Stimulated activated CD8-positive, alpha-beta memory T cell treated with anti-CD3 and anti-CD28 coated beads, Interleukin-12 subunit alpha, Interleukin-12 subunit beta, amount 100 ng/mL, for 4 hours (primary cell): ENCODE measurements around the gene VWA8.
"Not testable (repeated sequence)": the region's sequence is repeated elsewhere in the genome, so short reads cannot be mapped to it uniquely, and the experiment has no call there.

Source experiments
- DNase-seq: peaks from one replicate; pipeline ENCODE4 v3.0.0-alpha.2; 2020; ENCODE audit warnings: low read depth

VWA8 gene

DNA sequence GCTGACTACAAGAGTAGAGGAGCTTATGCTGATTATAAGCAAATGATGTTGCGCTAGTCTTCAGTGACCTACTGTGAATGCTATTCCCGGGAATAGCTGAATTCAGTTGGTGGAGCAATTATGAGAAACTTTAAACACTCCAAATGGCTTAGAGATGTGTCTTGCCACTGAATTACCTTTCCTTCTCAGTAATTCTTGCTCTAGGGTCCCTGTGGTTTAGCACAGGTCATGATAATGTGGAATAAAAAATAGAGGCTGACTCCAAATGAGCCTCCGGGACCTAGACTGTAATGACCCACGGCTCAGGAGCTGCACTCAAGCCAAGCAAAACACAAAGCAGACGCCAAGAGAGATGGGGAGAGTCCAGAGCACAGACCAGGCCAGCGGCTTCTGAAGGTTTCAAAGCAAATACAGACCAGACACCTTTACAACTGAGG lies 378.9 kb downstream of the VWA8 start:
- DNase-seq = no peak

DNA sequence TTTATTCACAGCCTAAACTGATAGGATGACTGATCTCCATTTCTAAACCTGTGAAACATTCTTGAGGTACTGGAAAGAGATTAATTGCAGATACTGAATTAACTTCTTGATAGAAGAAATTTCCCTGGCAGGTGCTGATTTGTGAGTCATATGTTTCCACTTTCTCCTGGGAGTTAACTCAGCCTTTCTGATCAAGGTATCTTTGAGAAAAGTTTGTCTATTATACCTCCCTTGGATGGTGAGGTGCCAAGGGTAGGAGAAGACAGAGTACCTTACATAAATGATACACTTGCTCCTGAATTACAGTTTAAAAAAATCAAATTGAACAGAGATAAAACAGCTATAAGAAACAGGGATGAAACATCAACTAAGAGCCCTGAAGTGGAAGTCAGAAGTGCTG lies 380.6 kb downstream of the VWA8 start:
- no peak for DNase-seq

- DNase-seq = no peak
Observed at GRCh38 chr13:41579881-41580280, 381.0 kb downstream of the VWA8 start.

DNA sequence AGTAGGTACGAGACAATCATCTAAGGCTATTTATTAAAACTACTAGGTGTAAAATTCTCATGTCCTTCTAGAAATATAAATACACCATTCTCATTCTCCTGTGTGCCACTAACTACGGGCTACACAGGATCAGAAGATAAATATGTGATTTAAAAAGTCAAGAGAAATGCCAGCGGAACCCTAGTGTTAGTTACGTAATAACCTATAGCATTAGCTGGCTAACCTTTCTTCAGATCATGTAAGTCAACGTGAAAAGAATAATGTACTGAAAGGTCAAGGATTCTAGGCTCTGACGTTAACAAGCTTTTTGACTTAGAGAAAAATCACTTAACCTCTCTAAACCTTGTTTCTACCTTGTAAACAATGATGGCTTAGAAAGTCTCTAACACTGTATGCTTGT lies 381.7 kb downstream of the VWA8 start:
- DNase-seq = no peak

- no peak for DNase-seq
Observed at GRCh38 chr13:41578371-41578770, 382.5 kb downstream of the VWA8 start.

GRCh38 chr13:41577436-41577835 lies 383.5 kb downstream of the VWA8 start:
- no peak for DNase-seq

GRCh38 chr13:41573640-41574039 lies 387.3 kb downstream of the VWA8 start:
- DNase-seq = not testable (repeated sequence)

- not testable (repeated sequence) for DNase-seq
Observed at GRCh38 chr13:41571817-41572340, 389.0 kb downstream of the VWA8 start.

DNA sequence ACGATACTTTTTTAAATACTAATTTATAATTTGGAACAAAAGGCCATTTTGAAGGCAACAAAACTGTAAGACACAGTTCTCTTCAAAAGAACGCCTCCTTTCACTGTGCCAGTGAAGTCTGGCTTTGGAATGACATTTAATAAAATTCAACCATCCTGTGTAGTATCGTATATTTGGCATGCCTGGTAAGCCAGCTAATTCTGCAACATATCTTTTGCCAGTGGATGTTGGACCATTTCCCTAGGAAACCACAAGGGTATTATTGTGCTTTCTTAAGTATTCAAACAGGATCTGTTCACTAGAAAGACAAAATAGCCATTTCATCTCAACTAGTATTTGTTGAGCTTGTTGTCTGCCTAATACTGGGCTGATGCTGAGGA lies 391.9 kb downstream of the VWA8 start:
- DNase-seq = no peak

DNA sequence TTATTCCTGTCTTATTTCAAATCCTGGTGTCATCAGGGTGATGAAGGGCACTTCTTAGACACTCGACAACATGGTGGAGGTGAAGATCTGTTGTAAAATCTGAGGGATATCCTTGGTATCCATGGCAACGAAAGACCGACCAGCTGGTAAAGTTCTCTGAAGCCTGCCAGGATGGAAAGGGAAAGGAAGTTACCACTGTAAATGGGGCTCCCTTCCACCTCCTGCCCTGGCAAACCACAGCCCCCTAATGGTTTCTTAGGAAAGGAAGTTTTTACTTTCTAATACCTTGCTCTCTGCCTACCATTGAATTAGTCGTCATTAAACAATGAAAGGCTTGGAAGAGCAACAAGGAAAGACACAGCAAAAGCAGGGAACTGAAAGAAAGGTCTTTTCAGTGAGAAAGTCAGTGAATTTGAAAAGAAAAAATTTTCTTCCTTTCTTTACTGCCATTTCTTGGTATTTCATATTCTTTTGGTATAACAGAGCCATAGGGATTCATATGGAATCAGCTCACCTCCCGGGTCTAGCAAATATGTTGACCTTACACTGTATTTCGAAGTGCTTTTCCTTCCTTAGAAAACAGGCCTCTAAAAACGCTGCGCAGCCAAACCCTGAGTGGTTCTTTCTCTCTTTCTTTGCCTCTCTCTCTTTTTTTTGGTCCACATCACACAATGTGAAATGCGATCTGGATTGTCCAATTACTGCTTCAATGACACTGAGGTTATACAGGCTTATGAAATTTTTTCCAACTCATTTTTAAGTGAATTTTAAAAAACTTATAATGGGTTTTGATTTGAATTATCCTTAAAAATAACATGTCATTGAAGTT lies 392.6 kb downstream of the VWA8 start:
- no peak for DNase-seq

- DNase-seq = no peak
Observed at GRCh38 chr13:41567363-41567762, 393.5 kb downstream of the VWA8 start.

- no peak for DNase-seq
Observed at GRCh38 chr13:41565846-41566245, 395.1 kb downstream of the VWA8 start.

DNA sequence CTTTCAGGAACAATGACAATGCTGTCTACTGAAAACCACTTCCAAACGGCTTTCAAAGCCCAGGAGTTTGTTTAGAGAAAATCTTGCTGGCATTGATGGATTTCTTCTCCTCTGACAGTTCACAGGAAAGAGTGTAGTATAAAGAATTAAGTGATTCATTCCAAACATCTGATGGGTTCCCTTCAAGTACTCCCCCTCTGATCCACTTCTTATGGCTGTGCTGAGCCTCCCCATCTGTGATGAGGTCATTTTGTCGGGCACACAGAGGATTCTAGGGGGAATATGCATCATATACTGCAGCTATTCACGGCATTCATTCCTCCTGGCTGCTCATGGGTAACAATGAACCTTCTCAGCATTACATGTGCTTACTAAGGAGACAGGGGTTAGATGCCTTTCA lies 395.7 kb downstream of the VWA8 start:
- no peak for DNase-seq

- DNase-seq = no peak
Observed at GRCh38 chr13:41563984-41564365, 396.9 kb downstream of the VWA8 start.

- DNase-seq = no peak
Observed at GRCh38 chr13:41563341-41563983, 397.4 kb downstream of the VWA8 start.

- DNase-seq = no peak
Observed at GRCh38 chr13:41562541-41563178, 398.2 kb downstream of the VWA8 start.

DNA sequence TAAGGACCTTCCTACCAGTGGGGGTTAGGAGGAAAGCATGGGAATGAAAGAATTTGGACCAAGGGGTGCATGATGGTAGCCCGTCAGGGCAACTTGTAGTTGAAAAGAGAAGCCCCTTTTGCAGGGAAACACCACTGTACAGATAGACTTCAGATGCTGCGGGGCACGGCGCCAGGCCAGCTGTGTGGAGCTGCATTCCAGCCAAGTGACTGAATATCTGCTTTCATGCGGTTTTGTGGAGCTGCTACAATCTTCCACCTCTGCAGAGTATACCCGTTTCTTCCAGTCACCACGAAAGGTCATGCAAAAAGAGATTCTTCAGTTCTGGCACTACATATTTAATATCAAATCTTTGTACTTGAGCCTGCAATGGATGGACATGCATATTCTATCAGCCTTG lies 398.8 kb downstream of the VWA8 start:
- no peak for DNase-seq

DNA sequence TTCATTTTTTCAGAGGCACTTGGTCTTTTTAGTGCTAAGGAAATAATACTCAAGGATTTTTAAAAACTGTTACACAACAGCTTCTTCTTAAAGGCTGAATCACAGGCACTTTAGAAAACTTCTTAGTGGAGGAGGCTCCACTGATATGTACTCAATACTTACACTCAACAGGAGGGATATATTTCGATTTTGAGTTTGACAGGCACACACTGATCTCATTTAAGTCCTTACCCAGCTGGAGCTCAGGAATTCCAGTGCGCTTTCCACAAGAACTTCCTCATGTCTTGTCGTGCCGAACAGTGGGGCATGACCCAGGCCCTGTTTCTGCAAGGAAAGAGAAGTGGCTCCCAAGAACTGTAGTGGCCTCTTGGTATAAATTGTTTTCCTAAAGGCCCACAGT lies 399.7 kb downstream of the VWA8 start:
- no peak for DNase-seq

DNA sequence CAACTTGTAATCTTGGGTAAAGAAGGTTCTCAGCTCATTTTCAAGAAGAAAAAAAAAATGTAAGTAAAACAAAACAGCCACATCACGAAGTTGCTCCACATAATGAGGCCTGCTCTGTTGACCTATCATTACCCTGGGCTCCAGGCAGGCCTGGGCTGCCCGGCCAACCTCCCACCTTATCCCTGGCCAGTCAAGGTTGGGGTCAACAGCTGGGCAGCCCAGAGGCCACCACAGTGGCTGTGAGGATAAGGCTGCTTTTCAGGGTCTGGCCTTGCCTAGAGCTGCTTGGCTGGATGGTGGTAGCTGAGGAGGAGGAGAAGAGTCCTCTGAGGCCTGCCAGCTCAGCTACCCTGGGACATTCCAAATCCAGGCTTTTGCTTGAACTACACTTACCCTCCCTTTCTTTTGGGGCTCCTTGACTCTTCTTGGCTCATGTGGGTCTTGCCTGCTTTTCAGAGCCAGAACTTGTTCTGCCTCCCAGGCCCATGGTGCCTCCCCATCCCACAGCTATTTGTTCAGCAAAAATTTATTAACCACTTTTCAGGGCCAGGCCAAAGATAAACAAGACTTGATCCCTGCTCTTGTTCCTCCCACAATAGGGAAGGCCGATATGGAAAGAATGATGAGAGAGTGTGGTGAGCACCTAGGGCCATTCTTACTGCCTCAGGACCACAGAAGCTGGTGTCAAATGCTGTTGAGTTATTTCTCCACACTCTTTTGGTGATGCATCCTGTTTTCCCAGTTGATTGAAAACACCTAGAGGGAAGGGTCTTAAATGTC lies 401.9 kb downstream of the VWA8 start:
- DNase-seq = no peak

DNA sequence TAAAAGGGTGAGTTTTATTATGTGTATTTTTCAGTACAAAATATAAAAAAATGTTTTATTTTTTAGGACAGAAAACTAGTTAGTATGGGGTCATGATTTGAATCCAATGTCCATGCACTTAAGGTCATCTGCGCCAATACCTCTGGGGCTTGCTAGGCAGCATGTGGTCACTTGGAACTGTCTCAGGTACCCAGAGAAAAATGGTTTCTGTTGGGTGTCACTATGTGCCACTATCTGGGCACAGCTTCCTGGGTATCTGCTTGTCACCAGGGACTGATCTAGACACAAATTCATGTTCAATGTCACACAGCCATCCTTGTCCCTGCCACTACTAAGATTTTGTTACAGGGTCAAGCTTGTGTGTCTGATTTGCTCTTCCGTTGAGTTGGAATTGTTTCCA lies 403.2 kb downstream of the VWA8 start:
- DNase-seq = no peak

- no peak for DNase-seq
Observed at GRCh38 chr13:41554626-41555386, 406.1 kb downstream of the VWA8 start.
